GM12891 (cell line): Measurements from ENCODE around the gene NXNL2.

Experiments
- POLR2A ChIP-seq: IDR thresholded peaks from 2 replicates; pipeline ENCODE4 v1.6.1; 2011; ENCODE audit warnings: low read depth, low read length, control low read depth
- POU2F2 ChIP-seq: IDR thresholded peaks from 2 replicates; pipeline ENCODE4 v1.6.1; 2011; ENCODE audit warnings: low read depth, mild to moderate bottlenecking, control low read depth, low read length, moderate library complexity
- SPI1 ChIP-seq: IDR thresholded peaks from 2 replicates; pipeline ENCODE4 v1.6.1; 2011; ENCODE audit warnings: low read depth, low read length, control low read depth

GRCh38 chr9:88583901-88584596 lies 49.1 kb downstream of the NXNL2 start:
- TF ChIP-seq POLR2A: no peak
- TF ChIP-seq POU2F2: no peak
- TF ChIP-seq SPI1: no peak
